GM18517 (cell line): ENCODE results near the gene EHD4.

Source experiments
- ATAC-seq: cut with Tn5 transposase; IDR thresholded peaks from one replicate; pipeline ENCODE4 v1.9.1; 2021; ENCODE audit warnings: mild to moderate bottlenecking, moderate library complexity; ENCODE audit not compliant: unreplicated experiment

Gene EHD4

GRCh38 chr15:41847206-41847605 lies 125.2 kb downstream of the EHD4 start:
- ATAC-seq, result no peak
